Measurements from ENCODE around the gene SLC38A7.
"Not testable (repeated sequence)": the region's sequence is repeated elsewhere in the genome, so short reads cannot be mapped to it uniquely, and the experiment has no call there.

The SLC38A7 gene

DNA sequence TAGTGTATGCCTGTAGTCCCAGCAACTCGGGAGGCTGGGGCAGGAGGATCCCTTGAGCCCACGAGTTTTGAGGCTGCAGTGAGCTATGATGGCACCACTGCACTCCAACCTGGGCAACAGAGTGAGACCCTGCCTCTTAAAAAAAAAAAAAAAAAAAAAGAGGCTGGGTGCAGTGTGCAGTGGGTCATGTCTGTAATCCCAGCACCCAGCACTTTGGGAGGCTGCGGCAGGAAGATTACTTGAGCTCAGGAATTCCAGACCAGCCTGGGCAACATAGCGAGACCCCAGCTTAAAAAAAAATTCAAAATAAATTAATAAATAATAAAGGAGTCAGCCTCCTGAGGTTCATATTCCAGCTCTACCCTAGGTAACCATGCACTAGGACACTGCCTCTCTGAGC lies 45.3 kb downstream of the SLC38A7 start:
- TF ChIP-seq POLR2AphosphoS5 (IDR thresholded peaks at IDR 0.05; ENCODE audit: low read depth) (no peak), GABPA (IDR thresholded peaks at IDR 0.05; ENCODE audit: low read depth) (no peak), SPI1 (IDR thresholded peaks at IDR 0.05; ENCODE audit: borderline replicate concordance, low read depth) (no peak)
- TF ChIP-seq, protein P1, sequence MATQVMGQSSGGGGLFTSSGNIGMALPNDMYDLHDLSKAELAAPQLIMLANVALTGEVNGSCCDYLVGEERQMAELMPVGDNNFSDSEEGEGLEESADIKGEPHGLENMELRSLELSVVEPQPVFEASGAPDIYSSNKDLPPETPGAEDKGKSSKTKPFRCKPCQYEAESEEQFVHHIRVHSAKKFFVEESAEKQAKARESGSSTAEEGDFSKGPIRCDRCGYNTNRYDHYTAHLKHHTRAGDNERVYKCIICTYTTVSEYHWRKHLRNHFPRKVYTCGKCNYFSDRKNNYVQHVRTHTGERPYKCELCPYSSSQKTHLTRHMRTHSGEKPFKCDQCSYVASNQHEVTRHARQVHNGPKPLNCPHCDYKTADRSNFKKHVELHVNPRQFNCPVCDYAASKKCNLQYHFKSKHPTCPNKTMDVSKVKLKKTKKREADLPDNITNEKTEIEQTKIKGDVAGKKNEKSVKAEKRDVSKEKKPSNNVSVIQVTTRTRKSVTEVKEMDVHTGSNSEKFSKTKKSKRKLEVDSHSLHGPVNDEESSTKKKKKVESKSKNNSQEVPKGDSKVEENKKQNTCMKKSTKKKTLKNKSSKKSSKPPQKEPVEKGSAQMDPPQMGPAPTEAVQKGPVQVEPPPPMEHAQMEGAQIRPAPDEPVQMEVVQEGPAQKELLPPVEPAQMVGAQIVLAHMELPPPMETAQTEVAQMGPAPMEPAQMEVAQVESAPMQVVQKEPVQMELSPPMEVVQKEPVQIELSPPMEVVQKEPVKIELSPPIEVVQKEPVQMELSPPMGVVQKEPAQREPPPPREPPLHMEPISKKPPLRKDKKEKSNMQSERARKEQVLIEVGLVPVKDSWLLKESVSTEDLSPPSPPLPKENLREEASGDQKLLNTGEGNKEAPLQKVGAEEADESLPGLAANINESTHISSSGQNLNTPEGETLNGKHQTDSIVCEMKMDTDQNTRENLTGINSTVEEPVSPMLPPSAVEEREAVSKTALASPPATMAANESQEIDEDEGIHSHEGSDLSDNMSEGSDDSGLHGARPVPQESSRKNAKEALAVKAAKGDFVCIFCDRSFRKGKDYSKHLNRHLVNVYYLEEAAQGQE (IDR thresholded peaks at IDR 0.05; ENCODE audit: insufficient replicate concordance, low read depth) = no peak
- Histone ChIP-seq H3K27ac (replicated peaks) (no peak overlapping the region), H3K4me3 (replicated peaks; ENCODE audit: insufficient read depth, low read length) (no peak overlapping the region), H3K27me3 (ENCODE audit: insufficient read depth, poor library complexity, severe bottlenecking) (no peaks in the 10 kb centered on the region)
- no peak for DNase-seq (ENCODE audit: low read depth in 1 of 2, low spot score in 1 of 2)

DNA sequence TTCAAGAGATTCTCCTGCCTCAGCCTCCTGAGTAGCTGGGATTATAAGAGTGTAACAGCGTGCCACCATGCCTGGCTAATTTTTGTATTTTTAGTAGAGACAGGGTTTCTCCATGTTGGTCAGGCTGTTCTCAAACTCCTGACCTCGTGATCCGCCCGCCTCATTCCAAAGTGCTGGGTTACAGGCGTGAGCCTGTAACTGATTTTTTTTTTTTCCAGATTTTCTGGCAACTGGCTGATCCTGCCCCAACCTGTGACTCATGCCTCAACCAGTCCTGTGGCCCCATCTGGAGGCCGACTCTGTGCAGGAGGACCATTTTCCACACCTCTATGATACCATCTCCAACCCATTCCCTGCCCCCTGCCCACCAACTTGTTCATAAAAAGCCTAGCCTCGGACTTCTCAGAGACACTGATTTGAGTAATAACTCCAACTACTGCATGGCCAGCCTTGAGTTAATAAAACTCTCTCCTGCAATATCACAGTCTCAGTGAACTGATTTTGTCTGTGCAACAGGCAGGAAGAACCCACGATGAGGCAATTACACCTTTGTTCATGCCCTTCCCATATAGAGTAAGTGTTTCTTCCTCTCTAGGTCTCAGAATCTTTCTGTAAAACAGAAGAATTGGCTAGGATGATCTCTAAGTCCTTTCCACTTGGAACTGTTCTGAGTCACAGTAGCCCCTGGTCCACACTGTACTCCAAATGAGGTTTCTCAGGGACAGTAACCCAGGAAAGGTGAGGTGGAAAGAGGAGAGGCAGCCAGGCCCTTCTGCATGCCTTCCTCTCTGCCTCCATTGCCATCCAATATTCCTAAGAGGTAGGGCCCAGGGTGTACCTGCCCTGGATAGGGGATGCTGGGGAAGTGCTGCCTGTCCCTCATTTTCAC lies 46.2 kb downstream of the SLC38A7 start:
- Histone ChIP-seq H3K4me3 (replicated peaks; ENCODE audit: insufficient read depth, low read length) (no peak overlapping the region), H3K27ac (replicated peaks) (no peak overlapping the region), H3K27me3 (ENCODE audit: insufficient read depth, poor library complexity, severe bottlenecking) (no peaks in the 10 kb centered on the region)
- no peak for TF ChIP-seq SPI1 (IDR thresholded peaks at IDR 0.05; ENCODE audit: borderline replicate concordance, low read depth)
- TF ChIP-seq, protein P1 (IDR thresholded peaks at IDR 0.05; ENCODE audit: insufficient replicate concordance, low read depth) = no peak
- no peak for TF ChIP-seq GABPA (IDR thresholded peaks at IDR 0.05; ENCODE audit: low read depth)
- TF ChIP-seq, protein P2, sequence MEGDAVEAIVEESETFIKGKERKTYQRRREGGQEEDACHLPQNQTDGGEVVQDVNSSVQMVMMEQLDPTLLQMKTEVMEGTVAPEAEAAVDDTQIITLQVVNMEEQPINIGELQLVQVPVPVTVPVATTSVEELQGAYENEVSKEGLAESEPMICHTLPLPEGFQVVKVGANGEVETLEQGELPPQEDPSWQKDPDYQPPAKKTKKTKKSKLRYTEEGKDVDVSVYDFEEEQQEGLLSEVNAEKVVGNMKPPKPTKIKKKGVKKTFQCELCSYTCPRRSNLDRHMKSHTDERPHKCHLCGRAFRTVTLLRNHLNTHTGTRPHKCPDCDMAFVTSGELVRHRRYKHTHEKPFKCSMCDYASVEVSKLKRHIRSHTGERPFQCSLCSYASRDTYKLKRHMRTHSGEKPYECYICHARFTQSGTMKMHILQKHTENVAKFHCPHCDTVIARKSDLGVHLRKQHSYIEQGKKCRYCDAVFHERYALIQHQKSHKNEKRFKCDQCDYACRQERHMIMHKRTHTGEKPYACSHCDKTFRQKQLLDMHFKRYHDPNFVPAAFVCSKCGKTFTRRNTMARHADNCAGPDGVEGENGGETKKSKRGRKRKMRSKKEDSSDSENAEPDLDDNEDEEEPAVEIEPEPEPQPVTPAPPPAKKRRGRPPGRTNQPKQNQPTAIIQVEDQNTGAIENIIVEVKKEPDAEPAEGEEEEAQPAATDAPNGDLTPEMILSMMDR (IDR thresholded peaks at IDR 0.05; ENCODE audit: insufficient read depth, low read length) = no peak
- no peak for TF ChIP-seq POLR2AphosphoS5 (IDR thresholded peaks at IDR 0.05; ENCODE audit: low read depth)
- peak in 1 of 2 experiments; percentile 6 for DNase-seq (ENCODE audit: low read depth in 1 of 2, low spot score in 1 of 2)

DNA sequence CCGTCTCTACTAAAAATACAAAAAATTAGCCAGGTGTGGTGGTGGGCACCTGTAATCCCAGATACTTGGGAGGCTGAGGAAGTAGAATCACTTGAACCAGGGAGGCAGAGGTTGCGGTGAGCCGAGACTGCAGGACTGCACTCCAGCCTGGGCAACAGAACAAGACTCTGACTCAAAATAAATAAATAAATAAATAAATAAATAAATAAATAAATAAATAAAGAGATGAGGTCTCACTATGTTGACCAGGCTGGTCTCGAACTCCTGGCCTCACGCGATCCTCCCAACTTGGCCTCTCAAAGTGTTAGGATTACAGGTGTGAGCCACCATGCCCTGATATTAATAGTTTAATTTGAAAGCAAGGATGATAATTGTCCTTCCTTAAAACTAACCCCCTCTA lies 47.5 kb downstream of the SLC38A7 start:
- DNase-seq (ENCODE audit: low read depth in 1 of 2, low spot score in 1 of 2); H3K27me3 ChIP-seq (ENCODE audit: insufficient read depth, poor library complexity, severe bottlenecking); H3K27ac ChIP-seq (replicated peaks); H3K4me3 ChIP-seq (replicated peaks; ENCODE audit: insufficient read depth, low read length): not testable (repeated sequence)

DNA sequence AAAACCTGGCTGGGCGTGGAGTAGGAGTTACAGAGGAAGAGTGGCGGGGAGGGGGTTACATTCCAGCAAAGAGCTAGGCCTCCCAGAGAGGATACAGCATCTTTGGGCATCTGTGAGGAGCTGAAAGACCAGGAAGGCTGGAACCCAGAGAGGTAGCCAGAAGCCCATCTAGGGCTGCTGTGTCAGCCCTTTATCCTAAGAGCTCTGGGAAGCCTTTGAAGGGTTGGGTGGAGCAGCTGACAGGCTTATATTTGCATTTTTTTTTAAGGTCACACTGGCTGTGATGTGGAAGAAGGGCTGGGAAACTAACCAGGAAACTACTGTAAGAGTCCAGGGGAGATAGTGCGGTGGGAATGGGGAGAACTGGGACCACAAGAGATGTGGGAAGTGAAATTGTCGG lies 48.1 kb downstream of the SLC38A7 start:
- Histone ChIP-seq H3K4me3 (replicated peaks; ENCODE audit: insufficient read depth, low read length) (no peak overlapping the region), H3K27ac (replicated peaks) (no peak overlapping the region), H3K27me3 (ENCODE audit: insufficient read depth, poor library complexity, severe bottlenecking) (no peaks in the 10 kb centered on the region)
- no peak for DNase-seq (ENCODE audit: low read depth in 1 of 2, low spot score in 1 of 2)
- TF ChIP-seq, protein P2 (IDR thresholded peaks at IDR 0.05; ENCODE audit: insufficient read depth, low read length) = no peak
- TF ChIP-seq GABPA (IDR thresholded peaks at IDR 0.05; ENCODE audit: low read depth) (no peak), SPI1 (IDR thresholded peaks at IDR 0.05; ENCODE audit: borderline replicate concordance, low read depth) (no peak), POLR2AphosphoS5 (IDR thresholded peaks at IDR 0.05; ENCODE audit: low read depth) (no peak)
- TF ChIP-seq, protein P1 (IDR thresholded peaks at IDR 0.05; ENCODE audit: insufficient replicate concordance, low read depth) = no peak

Measured in HL-60 (cell line).